GM12892 (cell line): ENCODE data around the gene RUFY4.
A peak's percentile ranks its signal among the peaks of the same experiment; 100 is the strongest.

Source experiments
- DNase-seq: peaks from one replicate; pipeline ENCODE4 v3.0.0; 2011; ENCODE audit not compliant: insufficient read length
- FAIRE-seq: peaks from 2 replicates; lab custom pipeline; 2011; peaks lifted over from hg19 to GRCh38; lab: Jason Lieb, UNC
- POLR2A ChIP-seq: IDR thresholded peaks from 2 replicates; pipeline ENCODE4 v1.6.1; 2011; ENCODE audit warnings: low read depth, low read length, control low read depth
- POLR2AphosphoS5 ChIP-seq: IDR thresholded peaks from 2 replicates; pipeline ENCODE4 v1.6.1; 2011; ENCODE audit warnings: low read depth, low read length, control low read depth
- TAF1 ChIP-seq: IDR thresholded peaks from 2 replicates; pipeline ENCODE4 v1.6.1; 2011; ENCODE audit warnings: low read depth, mild to moderate bottlenecking, control low read depth, low read length, borderline replicate concordance

Gene RUFY4

GRCh38 chr2:218069606-218070300 lies 700 bp downstream of the RUFY4 start:
- FAIRE-seq = peak; percentile 17
- TF ChIP-seq POLR2AphosphoS5 (no peak), POLR2A (no peak)
- no peak for DNase-seq

- DNase-seq (no peak), FAIRE-seq (no peak)
- TF ChIP-seq POLR2A (no peak), POLR2AphosphoS5 (no peak), TAF1 (no peak)
Measured at GRCh38 chr2:218070587-218070986, 1.5 kb downstream of the RUFY4 start.

- DNase-seq = no peak
- no peak for FAIRE-seq
- TF ChIP-seq POLR2A (no peak), TAF1 (no peak), POLR2AphosphoS5 (no peak)
Measured at GRCh38 chr2:218071218-218071937, 2.3 kb downstream of the RUFY4 start.

GRCh38 chr2:218072002-218072401 lies 2.9 kb downstream of the RUFY4 start:
- no peak for DNase-seq
- FAIRE-seq = no peak
- TF ChIP-seq POLR2A (no peak), POLR2AphosphoS5 (no peak), TAF1 (no peak)

- no peak for DNase-seq
- no peak for FAIRE-seq
- TF ChIP-seq POLR2AphosphoS5 = no peak
Measured at GRCh38 chr2:218072478-218073024, 3.5 kb downstream of the RUFY4 start.

GRCh38 chr2:218073185-218073584 lies 4.1 kb downstream of the RUFY4 start:
- DNase-seq (no peak), FAIRE-seq (no peak)
- TF ChIP-seq POLR2A (no peak), POLR2AphosphoS5 (no peak), TAF1 (no peak)

GRCh38 chr2:218074031-218074430 lies 5.0 kb downstream of the RUFY4 start:
- TF ChIP-seq POLR2A (no peak), TAF1 (no peak), POLR2AphosphoS5 (no peak)
- DNase-seq (peak; percentile 51), FAIRE-seq (no peak)

GRCh38 chr2:218075975-218076811 lies 7.1 kb downstream of the RUFY4 start:
- DNase-seq (no peak), FAIRE-seq (no peak)
- TF ChIP-seq POLR2A (no peak), TAF1 (no peak), POLR2AphosphoS5 (no peak)

- DNase-seq = no peak
- no peak for TF ChIP-seq POLR2A
- no peak for TF ChIP-seq POLR2AphosphoS5
- TF ChIP-seq TAF1 = no peak
- FAIRE-seq = no peak
Measured at GRCh38 chr2:218077464-218078216, 8.6 kb downstream of the RUFY4 start.

- FAIRE-seq = no peak
Measured at GRCh38 chr2:218079943-218080913, 11.2 kb downstream of the RUFY4 start.

More at GRCh38 chr2:218079943-218080913, 11.2 kb downstream of the RUFY4 start:
- TF ChIP-seq POLR2A = no peak
- TF ChIP-seq POLR2AphosphoS5 = no peak
- no peak for TF ChIP-seq TAF1
- no peak for DNase-seq
